Measurements from ENCODE around the gene PRSS1. TPM values are rescaled to one million over a fixed set of nuclear protein-coding genes. Genes with fewer than 3 reads are reported as not detected.

The PRSS1 gene
- total and polyA plus RNA-seq, 8 donors: 10.0 to 233 (median 61.0) TPM; not detected in 3

DNA sequence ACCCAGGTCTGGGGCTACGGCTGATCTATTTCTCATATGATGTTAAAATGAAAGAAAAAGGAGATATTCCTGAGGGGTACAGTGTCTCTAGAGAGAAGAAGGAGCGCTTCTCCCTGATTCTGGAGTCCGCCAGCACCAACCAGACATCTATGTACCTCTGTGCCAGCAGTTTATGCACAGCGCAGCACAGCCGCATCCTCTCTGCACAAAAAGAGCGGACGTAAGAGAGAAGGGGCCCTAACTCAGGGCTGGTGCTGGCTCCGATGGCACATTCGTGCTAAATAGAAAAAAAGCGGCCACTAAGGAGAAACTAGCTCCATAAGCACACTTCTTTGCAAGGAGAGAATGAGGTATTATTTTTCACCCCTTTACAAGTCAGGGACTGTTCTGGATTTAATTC, 28.3 kb upstream of the PRSS1 start:
- Histone ChIP-seq H3K27me3 (peaks cover 0 to 8% (median 0%) of the 10 kb centered on the region in 3 donors), H3K4me1 (no peaks in the 10 kb centered on the region), H3K27ac (no peak overlapping the region), H3K9me3 (no peaks in the 10 kb centered on the region), H3K36me3 (no peaks in the 10 kb centered on the region), H3K4me3 (no peak overlapping the region)
- intact Hi-C loops (cut with DNase I; ENCODE audit: low total_unique reads): no loop called here
- 70 to 94% (median 93%) methylated on average over 10 of the region's 10 CpGs for WGBS, 5 donors
- TF ChIP-seq POLR2AphosphoS5 (IDR thresholded peaks at IDR 0.05): no peak
- TF ChIP-seq POLR2A (IDR thresholded peaks at IDR 0.05): no peak
- TF ChIP-seq EP300 (IDR thresholded peaks at IDR 0.05): no peak
- no peak for TF ChIP-seq CTCF (IDR thresholded peaks at IDR 0.05)
- DNase-seq: peak in 1 of 2 donors; percentile 12

- Histone ChIP-seq H3K36me3 (no peaks in the 10 kb centered on the region), H3K9me3 (no peaks in the 10 kb centered on the region), H3K4me3 (no peak overlapping the region), H3K4me1 (no peaks in the 10 kb centered on the region), H3K27me3 (peaks cover 0 to 8% (median 0%) of the 10 kb centered on the region in 3 donors), H3K27ac (no peak overlapping the region)
- intact Hi-C loops (cut with DNase I; ENCODE audit: low total_unique reads): no loop called here
- DNase-seq: no peak
- TF ChIP-seq POLR2A (IDR thresholded peaks at IDR 0.05) (no peak), EP300 (IDR thresholded peaks at IDR 0.05) (no peak), POLR2AphosphoS5 (IDR thresholded peaks at IDR 0.05) (no peak), CTCF (IDR thresholded peaks at IDR 0.05) (no peak)
- 52 to 70% (median 65%) methylated on average over 15 of the region's 15 CpGs for WGBS, 5 donors
Observed at GRCh38 chr7:142722248-142722794, 27.0 kb upstream of the PRSS1 start.

DNA sequence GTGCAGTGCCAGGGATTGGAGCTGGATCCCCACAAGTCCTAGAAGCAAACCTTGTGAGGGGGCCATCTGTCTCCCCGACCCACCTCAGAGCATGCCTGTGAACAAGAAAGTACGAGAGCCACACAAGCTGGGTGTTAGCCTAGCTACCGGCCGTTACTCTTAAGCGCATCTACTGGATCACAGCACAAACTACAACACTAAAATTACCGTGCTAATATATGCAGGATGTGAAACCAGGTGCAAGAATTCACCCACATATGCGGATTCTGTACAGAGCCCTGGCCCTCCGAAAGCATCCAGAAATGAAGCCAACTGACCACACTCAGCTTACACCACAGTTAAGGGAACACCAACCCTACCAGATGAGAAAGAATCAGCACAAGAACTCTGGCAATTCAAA, 16.0 kb upstream of the PRSS1 start:
- Histone ChIP-seq H3K4me1 (no peaks in the 10 kb centered on the region), H3K27me3 (no peaks in the 10 kb centered on the region), H3K4me3 (no peak overlapping the region), H3K36me3 (no peaks in the 10 kb centered on the region), H3K9me3 (peaks cover 0 to 5% (median 0%) of the 10 kb centered on the region in 4 donors), H3K27ac (no peak overlapping the region)
- TF ChIP-seq POLR2A (IDR thresholded peaks at IDR 0.05) (no peak), EP300 (IDR thresholded peaks at IDR 0.05) (no peak), POLR2AphosphoS5 (IDR thresholded peaks at IDR 0.05) (no peak), CTCF (IDR thresholded peaks at IDR 0.05) (no peak)
- 85 to 91% (median 89%) methylated on average over 8 of the region's 8 CpGs for WGBS, 5 donors
- intact Hi-C loops (cut with DNase I; ENCODE audit: low total_unique reads): no loop called here
- no peak for DNase-seq

GRCh38 chr7:142739923-142740492, 9.3 kb upstream of the PRSS1 start:
- H3K4me1 ChIP-seq: no peaks in the 10 kb centered on the region
- no peaks in the 10 kb centered on the region for H3K36me3 ChIP-seq
- no peaks in the 10 kb centered on the region for H3K27me3 ChIP-seq
- no peak for DNase-seq
- intact Hi-C loops (cut with DNase I; ENCODE audit: low total_unique reads): no loop called here
- 33 to 55% (median 52%) methylated on average over 2 of the region's 2 CpGs for WGBS, 5 donors
- no peak overlapping the region for H3K27ac ChIP-seq
- no peak overlapping the region for H3K4me3 ChIP-seq
- no peaks in the 10 kb centered on the region for H3K9me3 ChIP-seq
- TF ChIP-seq CTCF (IDR thresholded peaks at IDR 0.05) (no peak), POLR2AphosphoS5 (IDR thresholded peaks at IDR 0.05) (no peak), EP300 (IDR thresholded peaks at IDR 0.05) (no peak), POLR2A (IDR thresholded peaks at IDR 0.05) (no peak)
